DOHH2 (cell line): ENCODE data around the gene ADGRG1.

Experiments
- CTCF ChIP-seq: fragments of 200-600 bp; sonication (generic); IDR thresholded peaks from one replicate; pipeline ENCODE4 v1.5.1; 2014; ENCODE audit warnings: antibody characterized with exemption, mild to moderate bottlenecking, low read depth, low read length; ENCODE audit not compliant: poor library complexity, severe bottlenecking
- EZH2phosphoT487 ChIP-seq: fragments of 200-600 bp; sonication (generic); IDR thresholded peaks from 2 replicates; pipeline ENCODE4 v1.6.1; 2017; ENCODE audit warnings: borderline replicate concordance, mild to moderate bottlenecking, antibody characterized with exemption, low read length, moderate library complexity, mixed read lengths

- no peak for TF ChIP-seq CTCF
- no peak for TF ChIP-seq EZH2phosphoT487
Observed at GRCh38 chr16:57677622-57678369, 49.4 kb downstream of the ADGRG1 start.
